Measurements from ENCODE around the gene PCBP4.
A peak's percentile ranks its signal among the peaks of the same experiment; 100 is the strongest.

PCBP4 gene

GRCh38 chr3:51970606-51971300 lies 3.5 kb upstream of the PCBP4 start:
- no peak for DNase-seq

- DNase-seq, result no peak
Measured at GRCh38 chr3:51969841-51970240, 2.6 kb upstream of the PCBP4 start.

- no peak for DNase-seq
Measured at GRCh38 chr3:51968883-51969678, 1.8 kb upstream of the PCBP4 start.

GRCh38 chr3:51968170-51968775 lies 1.0 kb upstream of the PCBP4 start:
- DNase-seq, result peak; percentile 53

- DNase-seq, result no peak
Measured at GRCh38 chr3:51966922-51967383, 301 bp downstream of the PCBP4 start.

- no peak for DNase-seq
Measured at GRCh38 chr3:51966486-51966885, 768 bp downstream of the PCBP4 start.

- no peak for DNase-seq
Measured at GRCh38 chr3:51966016-51966415, 1.2 kb downstream of the PCBP4 start.

- no peak for DNase-seq
Measured at GRCh38 chr3:51964521-51964920, 2.7 kb downstream of the PCBP4 start.

GRCh38 chr3:51963951-51964451 lies 3.3 kb downstream of the PCBP4 start:
- DNase-seq, result no peak

GRCh38 chr3:51962854-51963530 lies 4.3 kb downstream of the PCBP4 start:
- DNase-seq, result no peak

GRCh38 chr3:51961602-51962569 lies 5.4 kb downstream of the PCBP4 start:
- DNase-seq, result no peak

- no peak for DNase-seq
Measured at GRCh38 chr3:51961011-51961410, 6.2 kb downstream of the PCBP4 start.

- DNase-seq, result no peak
Measured at GRCh38 chr3:51960386-51960785, 6.9 kb downstream of the PCBP4 start.

GRCh38 chr3:51959651-51960050 lies 7.6 kb downstream of the PCBP4 start:
- no peak for DNase-seq

GRCh38 chr3:51958603-51959521 lies 8.4 kb downstream of the PCBP4 start:
- DNase-seq, result no peak

- DNase-seq, result no peak
Measured at GRCh38 chr3:51957520-51958205, 9.6 kb downstream of the PCBP4 start.

- DNase-seq, result peak; percentile 45
Measured at GRCh38 chr3:51955893-51956770, 11.1 kb downstream of the PCBP4 start.

- no peak for DNase-seq
Measured at GRCh38 chr3:51955175-51955892, 11.9 kb downstream of the PCBP4 start, which contains the start of gene GPR62. TSS of gene GPR62 (plus strand) at chr3:51955381. CDS start at chr3:51955653, 272 bp downstream.
